ENCODE results near the gene XYLT1. TPM values are rescaled to one million over a fixed set of nuclear protein-coding genes. Genes with fewer than 3 reads are reported as not detected.

XYLT1 gene
- total RNA-seq, 1 donor from 2014 or later, result 0.23 TPM

DNA sequence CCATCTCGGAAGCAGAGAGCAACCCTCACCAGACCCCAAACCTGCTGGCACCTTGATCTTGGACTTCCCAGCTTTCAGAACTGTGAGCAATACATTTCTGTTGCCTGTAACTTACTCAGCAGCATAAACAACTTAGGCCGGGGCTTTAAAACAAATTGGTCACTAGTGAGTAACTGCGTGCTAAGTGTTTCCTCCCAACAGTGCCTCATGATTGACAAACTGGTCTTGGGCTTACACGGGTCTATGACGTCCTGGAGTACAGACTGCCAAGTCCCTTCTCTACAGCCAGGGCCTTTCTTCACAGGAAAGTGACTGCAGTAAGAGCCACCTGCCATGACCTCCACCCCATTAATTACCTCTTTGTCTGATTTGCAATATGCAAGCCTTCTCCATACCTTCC, 136.7 kb downstream of the XYLT1 start:
- no peak for DNase-seq (ENCODE audit: low read depth)
- TF ChIP-seq CTCF (conservative IDR thresholded peaks at IDR 0.05; ENCODE audit: low read depth, low read length), result no peak
- H3K4me3 ChIP-seq (ENCODE audit: low read depth, low read length), result no peak overlapping the region

DNA sequence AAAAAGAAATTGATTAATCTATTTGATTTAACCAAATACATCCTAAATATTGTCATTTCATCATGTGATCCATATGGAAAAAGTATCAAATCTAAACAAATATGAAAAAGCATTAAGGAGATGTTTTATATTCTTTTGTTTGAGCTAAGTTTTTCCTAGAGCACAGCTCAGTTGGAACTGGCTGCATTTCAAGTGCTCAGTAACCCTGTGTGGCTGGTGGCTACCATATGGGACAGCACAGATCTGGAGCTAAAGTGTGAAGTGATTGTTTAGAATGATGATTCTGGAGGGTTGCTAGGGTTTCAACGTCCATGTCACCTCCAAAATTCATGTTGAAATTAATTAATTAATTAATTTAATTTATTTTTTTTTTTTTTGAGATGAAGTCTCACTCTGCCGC, 137.5 kb downstream of the XYLT1 start:
- H3K4me3 ChIP-seq (ENCODE audit: low read depth, low read length), result no peak overlapping the region
- TF ChIP-seq CTCF (conservative IDR thresholded peaks at IDR 0.05; ENCODE audit: low read depth, low read length), result no peak
- DNase-seq (ENCODE audit: low read depth), result no peak

DNA sequence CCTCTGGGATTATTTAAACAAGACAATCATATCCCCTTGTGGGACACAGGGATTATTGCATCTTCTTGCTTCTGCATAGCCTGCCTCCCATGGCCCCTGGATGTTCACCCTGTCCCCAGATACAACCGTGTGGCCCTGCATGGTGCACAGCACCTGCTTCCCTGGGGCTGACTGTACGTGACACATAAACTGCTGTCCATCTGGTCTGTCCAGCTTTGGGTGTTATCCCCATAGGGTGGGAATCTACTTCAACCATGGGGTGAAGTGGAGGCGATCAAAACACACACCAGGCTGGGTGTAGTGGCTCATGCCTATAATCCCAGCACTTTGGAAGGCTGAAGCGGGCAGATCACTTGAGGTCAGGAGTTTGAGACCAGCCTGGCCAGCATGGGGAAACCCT, 138.8 kb downstream of the XYLT1 start:
- H3K4me3 ChIP-seq (ENCODE audit: low read depth, low read length), result no peak overlapping the region
- no peak for TF ChIP-seq CTCF (conservative IDR thresholded peaks at IDR 0.05; ENCODE audit: low read depth, low read length)
- no peak for DNase-seq (ENCODE audit: low read depth)

DNA sequence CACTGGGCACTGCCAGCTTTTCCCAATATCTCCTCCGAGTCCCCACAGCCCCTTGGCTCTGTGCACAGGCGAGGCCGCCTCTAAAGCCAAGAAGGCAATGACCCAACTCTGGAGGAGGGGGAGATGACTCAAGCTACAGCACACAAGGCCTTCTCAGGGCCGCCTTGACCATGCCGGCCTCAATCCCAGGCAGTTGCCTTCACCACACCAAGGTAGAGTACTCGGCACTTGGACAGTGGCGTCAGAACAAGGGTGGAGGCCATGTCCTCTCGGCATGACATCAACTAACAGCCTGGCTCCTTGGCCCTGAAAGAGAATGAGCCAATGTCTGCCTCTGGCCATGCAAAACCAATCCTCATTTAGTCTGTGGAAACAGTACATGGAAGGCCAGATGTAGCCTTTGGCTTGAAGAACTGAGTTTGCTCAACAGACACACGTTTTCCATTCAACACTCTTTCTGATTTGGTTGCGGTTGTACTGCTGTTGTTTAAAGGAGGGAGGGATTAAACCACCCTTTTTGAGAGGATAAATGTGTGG, 139.6 kb downstream of the XYLT1 start:
- DNase-seq (ENCODE audit: low read depth), result no peak
- no peak overlapping the region for H3K4me3 ChIP-seq (ENCODE audit: low read depth, low read length)
- no peak for TF ChIP-seq CTCF (conservative IDR thresholded peaks at IDR 0.05; ENCODE audit: low read depth, low read length)

DNA sequence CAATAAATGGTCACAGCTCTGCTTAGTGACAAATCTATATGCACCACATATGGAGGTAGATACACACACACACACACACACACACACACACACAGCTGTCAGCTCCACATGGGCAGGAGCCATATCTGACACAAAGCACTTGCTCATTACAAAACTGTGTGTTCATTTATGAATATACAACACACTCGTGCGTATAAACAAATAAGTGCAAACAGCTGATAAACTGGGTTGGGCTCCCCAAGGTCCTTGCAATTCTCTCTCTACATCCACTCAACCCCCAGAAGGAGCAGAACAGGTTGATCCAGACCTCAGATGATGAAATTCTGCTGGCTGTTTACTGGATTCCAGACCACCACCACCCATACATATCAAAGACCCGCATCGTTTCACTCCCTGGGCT, 140.7 kb downstream of the XYLT1 start:
- no peak for TF ChIP-seq CTCF (conservative IDR thresholded peaks at IDR 0.05; ENCODE audit: low read depth, low read length)
- no peak overlapping the region for H3K4me3 ChIP-seq (ENCODE audit: low read depth, low read length)
- DNase-seq (ENCODE audit: low read depth), result no peak

DNA sequence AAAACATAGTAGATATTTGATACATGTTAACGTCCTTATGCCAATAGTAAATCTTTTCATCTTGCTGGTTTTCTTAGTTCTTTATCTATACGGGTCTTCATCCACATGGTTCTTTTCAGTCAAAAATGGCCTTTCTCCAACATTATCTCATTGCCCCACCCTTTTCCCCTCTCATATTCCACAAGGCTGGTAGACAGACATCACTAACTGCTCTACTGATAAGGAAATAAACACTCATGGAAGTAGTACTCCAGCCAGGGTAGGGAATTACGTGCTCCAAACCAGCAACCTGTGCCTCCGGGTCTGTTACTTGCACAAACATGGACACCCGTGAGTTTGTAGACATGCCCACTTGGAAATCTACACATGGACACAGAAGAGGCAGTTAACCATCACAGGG, 141.4 kb downstream of the XYLT1 start:
- no peak overlapping the region for H3K4me3 ChIP-seq (ENCODE audit: low read depth, low read length)
- DNase-seq (ENCODE audit: low read depth), result no peak
- TF ChIP-seq CTCF (conservative IDR thresholded peaks at IDR 0.05; ENCODE audit: low read depth, low read length), result no peak

DNA sequence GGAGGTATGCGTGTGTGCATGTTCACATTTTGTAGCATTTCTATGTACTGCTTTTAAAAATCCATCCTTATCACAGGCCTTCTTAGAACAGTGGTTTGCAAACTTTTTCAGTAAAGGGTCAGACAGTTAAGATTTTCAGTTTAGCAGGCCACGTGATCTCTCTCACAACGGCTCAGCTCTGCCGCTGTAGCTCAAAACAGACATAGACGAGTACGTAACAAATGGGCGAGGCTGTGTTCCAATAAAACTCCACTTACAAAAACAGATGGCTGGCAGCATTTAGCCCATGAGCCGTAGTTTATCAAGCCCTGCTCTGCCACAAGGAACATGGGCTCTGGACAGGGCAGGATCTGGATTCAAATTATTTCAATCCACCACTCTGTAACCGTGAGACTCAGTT, 141.8 kb downstream of the XYLT1 start:
- no peak for TF ChIP-seq CTCF (conservative IDR thresholded peaks at IDR 0.05; ENCODE audit: low read depth, low read length)
- no peak for DNase-seq (ENCODE audit: low read depth)
- no peak overlapping the region for H3K4me3 ChIP-seq (ENCODE audit: low read depth, low read length)
